Measurements from ENCODE around the gene MPI. TPM values are rescaled to one million over a fixed set of nuclear protein-coding genes. Genes with fewer than 3 reads are reported as not detected.
"Not testable (repeated sequence)": the region's sequence is repeated elsewhere in the genome, so short reads cannot be mapped to it uniquely, and the experiment has no call there.

Gene MPI
- total RNA-seq, 1 donor from 2014 or later, result 29.4 TPM

DNA sequence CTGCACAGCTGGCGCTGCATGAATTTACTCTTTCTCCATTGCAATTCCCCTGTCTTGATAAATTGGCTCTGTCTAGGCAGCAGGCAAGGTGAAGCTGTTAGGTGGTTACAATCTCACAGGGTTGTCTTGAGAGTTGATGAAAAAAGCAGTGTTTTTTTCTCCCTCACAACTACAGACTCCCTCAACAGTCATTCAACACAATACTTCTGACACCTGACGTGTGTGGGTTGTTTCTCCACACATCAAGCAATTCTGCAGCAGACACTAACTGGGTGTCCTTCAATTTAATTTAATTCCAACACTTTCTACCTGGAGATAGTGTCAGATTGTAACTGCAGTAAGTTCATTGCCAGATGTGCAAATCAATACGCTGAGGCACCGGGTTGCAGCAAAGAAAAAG, 11.6 kb upstream of the MPI start:
- Histone ChIP-seq H3K4me1 (peaks cover 8% of the 10 kb centered on the region), H3K27ac (no peak overlapping the region), H3K27me3 (ENCODE audit: low read depth) (no peaks in the 10 kb centered on the region), H3K36me3 (no peaks in the 10 kb centered on the region), H3K9me3 (no peaks in the 10 kb centered on the region), H3K4me3 (no peak overlapping the region)
- TF ChIP-seq, protein P1, sequence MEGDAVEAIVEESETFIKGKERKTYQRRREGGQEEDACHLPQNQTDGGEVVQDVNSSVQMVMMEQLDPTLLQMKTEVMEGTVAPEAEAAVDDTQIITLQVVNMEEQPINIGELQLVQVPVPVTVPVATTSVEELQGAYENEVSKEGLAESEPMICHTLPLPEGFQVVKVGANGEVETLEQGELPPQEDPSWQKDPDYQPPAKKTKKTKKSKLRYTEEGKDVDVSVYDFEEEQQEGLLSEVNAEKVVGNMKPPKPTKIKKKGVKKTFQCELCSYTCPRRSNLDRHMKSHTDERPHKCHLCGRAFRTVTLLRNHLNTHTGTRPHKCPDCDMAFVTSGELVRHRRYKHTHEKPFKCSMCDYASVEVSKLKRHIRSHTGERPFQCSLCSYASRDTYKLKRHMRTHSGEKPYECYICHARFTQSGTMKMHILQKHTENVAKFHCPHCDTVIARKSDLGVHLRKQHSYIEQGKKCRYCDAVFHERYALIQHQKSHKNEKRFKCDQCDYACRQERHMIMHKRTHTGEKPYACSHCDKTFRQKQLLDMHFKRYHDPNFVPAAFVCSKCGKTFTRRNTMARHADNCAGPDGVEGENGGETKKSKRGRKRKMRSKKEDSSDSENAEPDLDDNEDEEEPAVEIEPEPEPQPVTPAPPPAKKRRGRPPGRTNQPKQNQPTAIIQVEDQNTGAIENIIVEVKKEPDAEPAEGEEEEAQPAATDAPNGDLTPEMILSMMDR (IDR thresholded peaks at IDR 0.05), result no peak
- no peak for DNase-seq
- no peak for ATAC-seq
- intact Hi-C loops (cut with DNase I), result no loop called here

DNA sequence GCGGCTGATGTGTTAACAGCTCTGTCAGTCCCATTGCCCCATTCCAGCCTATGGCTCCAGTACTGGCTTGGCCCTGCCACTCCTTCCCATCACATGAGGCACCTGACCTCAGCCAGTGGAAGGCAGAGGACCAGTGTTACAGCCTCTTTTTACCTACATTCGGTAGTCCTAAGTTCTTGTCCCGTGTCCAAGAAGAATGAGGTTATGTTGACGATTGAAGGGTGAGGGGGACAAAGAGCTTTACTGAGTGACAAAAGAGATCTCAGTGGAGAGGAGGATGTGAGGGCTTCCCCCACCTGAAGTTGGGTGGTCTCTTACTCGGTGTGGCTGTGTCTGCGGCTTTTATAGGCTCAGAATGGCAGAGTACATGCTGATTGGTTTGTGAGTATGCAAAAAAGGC, 7.3 kb upstream of the MPI start:
- Histone ChIP-seq H3K36me3 (no peaks in the 10 kb centered on the region), H3K4me3 (no peak overlapping the region), H3K4me1 (peaks cover 5% of the 10 kb centered on the region), H3K27ac (no peak overlapping the region), H3K27me3 (ENCODE audit: low read depth) (no peaks in the 10 kb centered on the region), H3K9me3 (no peaks in the 10 kb centered on the region)
- TF ChIP-seq, protein P1 (IDR thresholded peaks at IDR 0.05), result no peak
- DNase-seq, result no peak
- intact Hi-C loops (cut with DNase I), result no loop called here
- ATAC-seq, result no peak

DNA sequence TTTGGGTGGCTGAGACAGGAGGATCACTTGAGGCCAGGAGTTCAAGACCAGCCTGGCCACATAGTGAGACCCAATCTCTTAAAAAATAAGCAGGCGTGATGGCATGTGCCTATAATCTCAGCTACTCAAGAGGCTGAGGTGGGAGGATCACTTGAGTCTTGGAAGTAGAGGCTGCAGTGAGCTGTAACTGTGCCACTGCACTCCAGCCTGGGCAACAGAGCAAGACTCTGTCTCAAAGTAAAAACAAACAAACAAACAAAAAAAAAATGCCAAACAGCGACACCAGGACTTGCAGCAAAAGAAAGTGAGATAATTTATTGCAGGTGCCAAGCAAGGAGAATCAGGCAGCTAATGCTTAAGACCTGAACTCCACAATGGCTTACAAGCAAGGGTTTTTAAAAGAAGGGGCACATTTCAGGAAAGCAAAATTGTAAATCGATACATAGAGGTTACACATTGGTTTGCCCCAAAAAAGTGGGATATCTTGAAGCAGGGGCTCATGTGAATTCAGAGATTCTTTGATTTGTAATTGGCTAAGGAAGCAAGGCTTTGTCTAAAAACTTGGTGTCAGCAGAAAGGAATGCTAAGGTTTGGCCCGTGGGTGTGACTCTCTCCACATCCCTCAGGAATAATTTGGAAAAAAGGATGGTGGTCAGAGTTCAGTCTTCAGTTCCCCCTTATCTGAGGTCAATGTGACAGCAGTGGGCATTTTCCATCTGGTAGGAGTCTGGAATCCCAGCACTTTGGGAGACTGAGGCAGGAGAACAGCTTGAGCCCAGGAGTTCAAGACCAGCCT, 5.2 kb upstream of the MPI start:
- H3K4me3 ChIP-seq, result no peak overlapping the region
- H3K9me3 ChIP-seq, result no peaks in the 10 kb centered on the region
- DNase-seq, result no peak
- intact Hi-C loops (cut with DNase I), result no loop called here
- no peaks in the 10 kb centered on the region for H3K27me3 ChIP-seq (ENCODE audit: low read depth)
- no peak for ATAC-seq
- TF ChIP-seq, protein P1 (IDR thresholded peaks at IDR 0.05), result no peak
- peaks cover 15% of the 10 kb centered on the region for H3K4me1 ChIP-seq
- H3K27ac ChIP-seq, result no peak overlapping the region
- H3K36me3 ChIP-seq, result no peaks in the 10 kb centered on the region

DNA sequence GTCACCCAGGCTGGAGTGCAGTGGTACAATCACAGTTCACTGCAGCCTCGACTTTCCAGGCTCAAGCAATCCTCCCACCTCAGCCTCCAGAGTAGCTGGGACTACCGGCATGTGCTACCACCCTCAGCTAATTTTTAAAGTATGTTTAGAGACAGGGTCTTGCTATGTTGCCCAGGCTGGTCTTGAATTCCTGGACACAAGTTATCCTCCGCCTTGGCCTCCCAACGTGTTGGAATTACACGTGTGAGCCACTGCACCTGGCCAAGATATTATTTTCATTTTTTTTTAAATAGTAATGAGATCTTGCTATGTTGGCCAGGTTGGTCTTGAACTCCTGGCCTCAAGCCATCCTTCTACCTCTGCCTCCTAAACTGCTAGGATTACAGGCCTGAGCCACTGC, 4.4 kb upstream of the MPI start:
- Histone ChIP-seq H3K27me3 (ENCODE audit: low read depth) (no peaks in the 10 kb centered on the region), H3K36me3 (no peaks in the 10 kb centered on the region), H3K4me1 (peaks cover 18% of the 10 kb centered on the region), H3K4me3 (no peak overlapping the region), H3K27ac (no peak overlapping the region), H3K9me3 (no peaks in the 10 kb centered on the region)
- intact Hi-C loops (cut with DNase I), result no loop called here
- ATAC-seq (no peak), DNase-seq (no peak)
- TF ChIP-seq, protein P1 (IDR thresholded peaks at IDR 0.05), result no peak

DNA sequence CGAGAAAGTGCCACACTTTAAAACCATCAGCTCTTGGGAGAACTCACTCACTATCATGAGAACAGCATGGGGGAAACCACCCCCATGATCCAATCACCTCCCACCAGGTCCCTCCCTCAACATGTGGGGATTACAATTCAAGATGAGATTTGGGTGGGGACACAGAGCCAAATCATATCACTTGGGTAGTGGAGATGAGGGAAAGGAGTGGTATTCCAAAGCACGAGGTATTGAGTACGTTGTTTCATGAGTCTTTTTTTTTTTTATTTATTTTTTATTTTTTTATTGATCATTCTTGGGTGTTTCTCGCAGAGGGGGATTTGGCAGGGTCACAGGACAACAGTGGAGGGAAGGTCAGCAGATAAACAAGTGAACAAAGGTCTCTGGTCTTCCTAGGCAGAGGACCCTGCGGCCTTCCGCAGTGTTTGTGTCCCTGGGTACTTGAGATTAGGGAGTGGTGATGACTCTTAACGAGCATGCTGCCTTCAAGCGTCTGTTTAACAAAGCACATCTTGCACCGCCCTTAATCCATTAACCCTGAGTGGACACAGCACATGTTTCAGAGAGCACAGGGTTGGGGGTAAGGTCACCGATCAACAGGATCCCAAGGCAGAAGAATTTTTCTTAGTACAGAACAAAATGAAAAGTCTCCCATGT, 2.2 kb upstream of the MPI start:
- H3K27ac ChIP-seq; DNase-seq; H3K27me3 ChIP-seq (ENCODE audit: low read depth); ATAC-seq; intact Hi-C loops (cut with DNase I); H3K9me3 ChIP-seq; H3K36me3 ChIP-seq; H3K4me3 ChIP-seq: not testable (repeated sequence)
- H3K4me1 ChIP-seq, result peaks cover 25% of the 10 kb centered on the region

DNA sequence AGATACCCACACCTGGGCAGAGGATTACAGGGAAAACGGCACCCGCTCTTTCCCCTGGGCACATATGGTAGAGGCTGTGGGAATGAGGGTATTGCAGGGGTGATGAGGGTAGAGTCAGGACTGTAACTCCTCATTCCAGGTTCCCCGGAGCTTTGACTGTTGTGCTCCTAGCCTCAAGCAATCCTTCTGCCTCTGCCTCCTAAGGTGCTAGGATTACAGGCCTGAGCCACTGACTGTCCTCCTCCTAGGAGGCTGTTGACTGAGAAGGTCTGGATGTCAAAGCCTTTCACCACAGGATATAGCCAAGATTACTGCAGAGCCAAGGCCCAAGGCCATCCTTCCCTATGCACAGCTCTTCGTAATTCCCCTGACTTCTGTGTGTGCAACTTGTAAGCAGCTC, 1.1 kb upstream of the MPI start:
- Histone ChIP-seq H3K27ac (no peak overlapping the region), H3K9me3 (no peaks in the 10 kb centered on the region), H3K36me3 (peaks cover 19% of the 10 kb centered on the region), H3K4me1 (peaks cover 25% of the 10 kb centered on the region), H3K27me3 (ENCODE audit: low read depth) (no peaks in the 10 kb centered on the region), H3K4me3 (no peak overlapping the region)
- ATAC-seq (no peak), DNase-seq (no peak)
- TF ChIP-seq, protein P1 (IDR thresholded peaks at IDR 0.05), result no peak
- intact Hi-C loops (cut with DNase I), result no loop called here

Data from lower lobe of right lung (tissue), 2 donors.